ENCODE data around the gene SWAP70. TPM values are rescaled to one million over a fixed set of nuclear protein-coding genes. Genes with fewer than 3 reads are reported as not detected.

SWAP70 gene
- total RNA-seq = 50.1 TPM
- long read RNA-seq, full-length matches to known transcripts = 131 of 192 reads
- long read RNA-seq, partial matches to known transcripts = 40 of 192 reads
- long read RNA-seq, other reads (novel, unspliced or antisense) = 21 of 192 reads

- DNase-seq (peak; percentile 95), ATAC-seq (peak; percentile 99)
- H3K9me3 ChIP-seq = peaks cover 11% of the 10 kb centered on the region
- H3K4me3 ChIP-seq = peak within 1 kb of the TSS; percentile 92
- intact Hi-C loops (cut with DNase I) = no loop called here
- H3K27ac ChIP-seq = peak within 1 kb of the TSS; percentile 96
- TF ChIP-seq, protein P1, sequence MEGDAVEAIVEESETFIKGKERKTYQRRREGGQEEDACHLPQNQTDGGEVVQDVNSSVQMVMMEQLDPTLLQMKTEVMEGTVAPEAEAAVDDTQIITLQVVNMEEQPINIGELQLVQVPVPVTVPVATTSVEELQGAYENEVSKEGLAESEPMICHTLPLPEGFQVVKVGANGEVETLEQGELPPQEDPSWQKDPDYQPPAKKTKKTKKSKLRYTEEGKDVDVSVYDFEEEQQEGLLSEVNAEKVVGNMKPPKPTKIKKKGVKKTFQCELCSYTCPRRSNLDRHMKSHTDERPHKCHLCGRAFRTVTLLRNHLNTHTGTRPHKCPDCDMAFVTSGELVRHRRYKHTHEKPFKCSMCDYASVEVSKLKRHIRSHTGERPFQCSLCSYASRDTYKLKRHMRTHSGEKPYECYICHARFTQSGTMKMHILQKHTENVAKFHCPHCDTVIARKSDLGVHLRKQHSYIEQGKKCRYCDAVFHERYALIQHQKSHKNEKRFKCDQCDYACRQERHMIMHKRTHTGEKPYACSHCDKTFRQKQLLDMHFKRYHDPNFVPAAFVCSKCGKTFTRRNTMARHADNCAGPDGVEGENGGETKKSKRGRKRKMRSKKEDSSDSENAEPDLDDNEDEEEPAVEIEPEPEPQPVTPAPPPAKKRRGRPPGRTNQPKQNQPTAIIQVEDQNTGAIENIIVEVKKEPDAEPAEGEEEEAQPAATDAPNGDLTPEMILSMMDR (IDR thresholded peaks at IDR 0.05) = peak; percentile 40
- no peaks in the 10 kb centered on the region for H3K36me3 ChIP-seq
- no peaks in the 10 kb centered on the region for H3K27me3 ChIP-seq (ENCODE audit: low read depth)
- peaks cover 23% of the 10 kb centered on the region for H3K4me1 ChIP-seq
Measured at GRCh38 chr11:9663699-9664275, at the start of gene SWAP70. Gene SWAP70 (plus strand): TSS chr11:9664077. CDS start chr11:9664180, 103 bp downstream.

DNA sequence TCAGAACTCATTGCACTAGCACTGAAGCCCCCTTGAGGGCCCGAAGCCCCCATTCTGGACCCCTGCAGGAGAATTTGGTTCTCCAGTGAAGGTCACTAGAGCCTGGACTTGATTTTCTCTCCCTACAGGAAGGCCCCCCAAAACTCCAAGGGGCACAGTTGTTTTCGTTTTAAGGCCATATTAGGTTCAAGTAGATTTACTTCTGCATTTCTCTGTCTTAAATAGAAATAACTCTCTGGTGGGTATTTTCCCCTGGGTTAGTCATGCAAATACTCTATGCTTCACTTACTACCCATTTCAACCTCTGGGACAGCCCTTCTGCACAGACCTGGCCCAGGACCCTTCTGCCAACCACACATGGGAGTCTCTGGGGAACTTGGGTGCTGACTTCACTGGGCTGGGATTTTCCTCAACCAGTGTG is 48.8 kb upstream of the SWAP70 start:
- Histone ChIP-seq H3K9me3 (no peaks in the 10 kb centered on the region), H3K27me3 (ENCODE audit: low read depth) (no peaks in the 10 kb centered on the region), H3K4me3 (peak overlapping the region; percentile 62), H3K4me1 (peaks cover 25% of the 10 kb centered on the region), H3K27ac (peak overlapping the region; percentile 98), H3K36me3 (no peaks in the 10 kb centered on the region)
- intact Hi-C loops (cut with DNase I) = loop anchor here (10.0 kb wide), 1 partner anchor 80 kb away; no protein-coding TSS in a partner anchor
- ATAC-seq (no peak), DNase-seq (no peak)
- TF ChIP-seq, protein P1 (IDR thresholded peaks at IDR 0.05) = no peak

DNA sequence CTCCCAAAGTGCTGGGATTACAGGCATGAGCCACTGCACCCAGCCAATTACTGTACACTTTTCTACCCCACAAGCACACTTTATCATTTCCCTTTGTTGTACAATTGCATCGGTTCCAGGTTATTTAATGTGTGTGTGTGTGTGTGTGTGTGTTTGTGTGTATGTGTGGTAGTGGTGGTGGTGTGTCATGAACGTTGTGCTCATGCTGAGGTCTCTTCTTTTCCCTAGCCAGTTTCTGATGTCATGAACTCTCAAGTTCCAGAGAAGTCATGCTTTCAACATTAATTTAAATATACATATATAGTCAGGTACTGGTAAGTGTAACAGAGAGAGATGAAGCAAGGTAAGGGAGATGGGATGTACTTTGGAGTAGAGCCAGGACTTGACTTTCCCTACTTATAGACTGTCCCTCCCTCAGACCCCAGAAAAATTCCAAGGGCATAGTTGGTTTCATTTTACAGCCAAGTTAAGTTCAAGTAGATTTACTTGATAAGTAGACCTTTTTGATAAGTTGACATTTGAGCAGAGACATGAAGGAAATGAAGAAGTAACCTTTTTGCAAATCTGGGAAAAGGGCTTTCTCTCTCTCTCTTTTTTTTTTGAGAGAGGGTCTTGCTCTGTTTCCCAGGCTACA is 47.7 kb upstream of the SWAP70 start:
- no peaks in the 10 kb centered on the region for H3K27me3 ChIP-seq (ENCODE audit: low read depth)
- TF ChIP-seq, protein P1 (IDR thresholded peaks at IDR 0.05) = no peak
- no peak overlapping the region for H3K4me3 ChIP-seq
- intact Hi-C loops (cut with DNase I) = loop anchor here (10.0 kb wide), 1 partner anchor 81 kb away; no protein-coding TSS in a partner anchor
- peaks cover 25% of the 10 kb centered on the region for H3K4me1 ChIP-seq
- DNase-seq = no peak
- H3K36me3 ChIP-seq = no peaks in the 10 kb centered on the region
- no peak for ATAC-seq
- H3K9me3 ChIP-seq = no peaks in the 10 kb centered on the region
- no peak overlapping the region for H3K27ac ChIP-seq

DNA sequence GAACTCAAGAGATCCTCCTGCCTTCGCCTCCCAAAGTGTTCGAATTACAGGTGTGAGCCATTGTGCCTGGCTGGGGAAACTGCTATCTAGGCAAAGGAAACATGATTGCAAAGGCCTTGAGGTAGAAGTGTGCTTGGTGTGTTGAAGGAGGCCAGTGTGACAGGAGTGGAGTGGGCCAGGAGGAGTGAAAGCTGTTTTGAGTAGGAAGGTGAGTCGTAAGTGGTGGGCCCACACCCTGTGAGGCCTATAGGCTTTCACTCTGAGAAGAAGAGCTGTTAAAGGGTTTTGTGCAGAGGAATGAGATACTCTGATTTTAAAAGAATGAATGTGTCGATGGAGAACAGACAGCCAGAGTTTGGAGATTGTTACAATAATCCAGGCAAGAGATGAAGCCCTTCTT is 47.0 kb upstream of the SWAP70 start:
- DNase-seq (no peak), ATAC-seq (no peak)
- Histone ChIP-seq H3K4me1 (peaks cover 25% of the 10 kb centered on the region), H3K9me3 (no peaks in the 10 kb centered on the region), H3K36me3 (no peaks in the 10 kb centered on the region), H3K4me3 (no peak overlapping the region), H3K27me3 (ENCODE audit: low read depth) (no peaks in the 10 kb centered on the region), H3K27ac (no peak overlapping the region)
- TF ChIP-seq, protein P1 (IDR thresholded peaks at IDR 0.05) = no peak
- intact Hi-C loops (cut with DNase I) = loop anchor here (10.0 kb wide), 1 partner anchor 82 kb away; no protein-coding TSS in a partner anchor

GRCh38 chr11:9617940-9618339 is 45.9 kb upstream of the SWAP70 start:
- Histone ChIP-seq H3K27me3 (ENCODE audit: low read depth) (no peaks in the 10 kb centered on the region), H3K9me3 (no peaks in the 10 kb centered on the region), H3K27ac (no peak overlapping the region), H3K36me3 (no peaks in the 10 kb centered on the region), H3K4me3 (no peak overlapping the region), H3K4me1 (peaks cover 19% of the 10 kb centered on the region)
- intact Hi-C loops (cut with DNase I) = loop anchor here (10.0 kb wide), 1 partner anchor 83 kb away; no protein-coding TSS in a partner anchor
- TF ChIP-seq, protein P1 (IDR thresholded peaks at IDR 0.05) = no peak
- DNase-seq (no peak), ATAC-seq (no peak)

All from lower lobe of right lung (tissue), 2 donors.